GM13977 (cell line): Measurements from ENCODE around the gene CDKN1C.

ENCODE experiments used
- DNase-seq: peaks from one replicate; pipeline ENCODE4 v3.0.0; 2012; ENCODE audit warnings: low spot score
- in situ Hi-C: fragments of 300-500 bp; cut with MboI; formaldehyde crosslinking; loops from one replicate; pipeline ENCODE4 v1.12.0; 2022; ENCODE audit warnings: low sequenced_read_pairs, low pct_unique_long_range_greater_than_20kb, mixed read lengths, inconsistent platforms; ENCODE audit not compliant: unreplicated experiment
- TF ChIP-seq, protein P1 (sequence below): IDR thresholded peaks from 2 replicates; pipeline ENCODE4 v1.5.1; 2012; ENCODE audit warnings: mild to moderate bottlenecking, control low read depth; ENCODE audit not compliant: insufficient read depth; ENCODE audit errors: extremely low read depth, missing control alignments

CDKN1C gene

DNA sequence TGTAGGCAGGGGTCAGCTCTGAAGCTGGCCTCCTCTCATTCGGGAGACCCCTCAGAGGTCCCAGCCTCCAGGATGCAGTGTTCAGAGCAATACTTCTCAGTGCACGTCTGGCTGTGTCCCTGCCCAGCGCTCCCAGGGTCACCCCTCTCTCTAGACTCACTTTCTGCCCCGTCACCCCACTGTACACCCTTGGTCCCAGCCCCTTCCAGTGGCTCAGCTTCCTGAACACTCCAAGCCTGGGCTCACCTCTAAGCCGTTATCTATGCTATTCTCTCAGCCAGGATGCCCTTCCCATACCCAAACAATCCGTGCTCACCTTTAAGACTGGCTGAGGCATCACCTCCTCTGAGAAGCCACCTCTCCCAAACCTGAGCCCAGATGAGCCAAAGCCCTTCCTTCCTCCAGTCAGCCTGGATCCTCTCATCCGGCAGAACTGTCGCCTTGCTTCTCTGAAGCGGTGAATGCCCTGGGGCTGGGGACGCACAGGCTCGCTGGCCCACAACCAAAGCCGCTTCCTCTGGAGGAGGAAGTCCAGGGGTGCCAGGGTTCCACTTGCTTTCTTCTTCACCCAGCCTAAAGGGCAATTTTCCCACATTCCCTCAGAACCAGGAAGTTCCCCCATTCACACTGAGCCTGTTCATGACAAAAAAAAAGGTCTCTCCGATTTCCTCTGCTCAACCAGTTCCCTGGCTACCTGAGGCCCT is 13.7 kb upstream of the CDKN1C start:
- TF ChIP-seq, protein P1, sequence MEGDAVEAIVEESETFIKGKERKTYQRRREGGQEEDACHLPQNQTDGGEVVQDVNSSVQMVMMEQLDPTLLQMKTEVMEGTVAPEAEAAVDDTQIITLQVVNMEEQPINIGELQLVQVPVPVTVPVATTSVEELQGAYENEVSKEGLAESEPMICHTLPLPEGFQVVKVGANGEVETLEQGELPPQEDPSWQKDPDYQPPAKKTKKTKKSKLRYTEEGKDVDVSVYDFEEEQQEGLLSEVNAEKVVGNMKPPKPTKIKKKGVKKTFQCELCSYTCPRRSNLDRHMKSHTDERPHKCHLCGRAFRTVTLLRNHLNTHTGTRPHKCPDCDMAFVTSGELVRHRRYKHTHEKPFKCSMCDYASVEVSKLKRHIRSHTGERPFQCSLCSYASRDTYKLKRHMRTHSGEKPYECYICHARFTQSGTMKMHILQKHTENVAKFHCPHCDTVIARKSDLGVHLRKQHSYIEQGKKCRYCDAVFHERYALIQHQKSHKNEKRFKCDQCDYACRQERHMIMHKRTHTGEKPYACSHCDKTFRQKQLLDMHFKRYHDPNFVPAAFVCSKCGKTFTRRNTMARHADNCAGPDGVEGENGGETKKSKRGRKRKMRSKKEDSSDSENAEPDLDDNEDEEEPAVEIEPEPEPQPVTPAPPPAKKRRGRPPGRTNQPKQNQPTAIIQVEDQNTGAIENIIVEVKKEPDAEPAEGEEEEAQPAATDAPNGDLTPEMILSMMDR = no peak
- no peak for DNase-seq
- in situ Hi-C loops = loop anchor here (10.0 kb wide), 2 partner anchors 364 to 474 kb away; no protein-coding TSS in a partner anchor

GRCh38 chr11:2898366-2899079 is 12.9 kb upstream of the CDKN1C start:
- in situ Hi-C loops = loop anchor here (10.0 kb wide), 2 partner anchors 364 to 474 kb away; no protein-coding TSS in a partner anchor
- DNase-seq = peak; percentile 49
- TF ChIP-seq, protein P1 = no peak

DNA sequence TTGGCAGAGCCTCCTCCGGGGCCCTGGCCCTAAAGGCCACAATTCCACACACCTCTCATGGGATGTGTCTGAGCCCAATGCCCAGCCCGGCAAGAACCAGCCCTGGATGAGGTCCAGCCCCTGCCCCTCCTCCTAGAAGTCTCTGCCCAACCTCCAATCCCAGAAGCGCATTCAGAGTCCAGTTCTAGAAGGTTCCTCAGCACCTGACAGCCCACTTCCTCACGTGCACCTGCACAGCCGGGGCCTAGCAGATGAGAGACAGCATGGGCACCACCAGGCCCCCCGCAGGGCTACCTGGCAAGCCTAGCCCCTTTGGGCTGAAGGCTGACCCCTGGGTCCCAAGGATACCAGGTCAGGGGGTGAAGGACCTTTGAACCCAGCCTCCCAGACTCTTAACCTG is 11.5 kb upstream of the CDKN1C start:
- in situ Hi-C loops = loop anchor here (10.0 kb wide), 2 partner anchors 362 to 472 kb away; no protein-coding TSS in a partner anchor
- TF ChIP-seq, protein P1 = no peak
- no peak for DNase-seq

DNA sequence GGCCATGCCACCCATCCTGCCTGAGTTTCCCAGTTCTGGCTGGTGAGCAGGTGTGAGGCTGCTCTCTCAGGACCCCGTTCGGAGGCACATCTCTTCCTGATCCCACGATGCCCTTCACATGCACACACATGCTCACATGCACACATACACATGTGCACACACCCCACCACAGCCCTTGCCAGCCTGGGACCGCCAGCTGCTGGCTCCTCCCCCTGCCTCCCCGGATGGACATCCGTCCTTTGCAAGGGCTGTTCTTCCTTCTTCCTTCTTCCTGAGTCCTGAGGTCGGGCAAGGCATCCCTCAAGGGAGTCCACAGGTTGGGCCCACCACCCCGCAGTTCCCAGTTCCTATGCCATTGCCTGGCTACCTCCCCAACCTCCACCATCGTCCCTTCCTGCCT is 10.5 kb upstream of the CDKN1C start:
- in situ Hi-C loops = loop anchor here (10.0 kb wide), 2 partner anchors 361 to 471 kb away; no protein-coding TSS in a partner anchor
- no peak for DNase-seq
- TF ChIP-seq, protein P1 = no peak

DNA sequence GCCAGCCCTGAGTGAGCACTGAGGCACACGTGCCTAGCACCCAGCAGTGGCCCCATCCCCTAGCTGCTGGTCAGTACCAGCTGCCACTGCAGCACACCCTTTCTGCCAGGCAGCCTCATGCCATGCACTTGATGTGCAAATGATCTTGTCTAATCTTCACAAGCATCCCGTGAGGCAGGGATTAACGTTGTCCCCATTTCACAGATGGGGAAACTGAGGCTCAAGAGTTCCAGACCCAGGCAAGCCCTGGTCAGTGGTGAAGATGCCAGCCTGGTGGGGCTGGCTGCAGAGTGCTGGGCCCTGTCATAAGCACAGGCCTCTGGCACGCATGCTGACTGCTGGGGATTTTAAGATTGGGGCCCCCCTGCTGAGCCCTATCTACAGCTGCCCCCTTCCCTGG is 8.4 kb upstream of the CDKN1C start:
- in situ Hi-C loops = loop anchor here (10.0 kb wide), 2 partner anchors 359 to 469 kb away; no protein-coding TSS in a partner anchor
- TF ChIP-seq, protein P1 = no peak
- no peak for DNase-seq

GRCh38 chr11:2892967-2893528 is 7.5 kb upstream of the CDKN1C start:
- in situ Hi-C loops = loop anchor here (10.0 kb wide), 2 partner anchors 358 to 468 kb away; no protein-coding TSS in a partner anchor
- TF ChIP-seq, protein P1 = peak; percentile 36
- peak; percentile 60 for DNase-seq
